ENCODE results near the gene RO60. TPM values are rescaled to one million over a fixed set of nuclear protein-coding genes. Genes with fewer than 3 reads are reported as not detected.
A peak's percentile ranks its signal among the peaks of the same experiment; 100 is the strongest.

RO60 gene
- total RNA-seq, 6 experiments from 2014 or later, result 21.3 to 35.9 (median 25.5) TPM

- intact Hi-C loops (cut with DNase I), result no loop called here
- Histone ChIP-seq H3K4me1 (peaks cover 0 to 9% (median 0%) of the 10 kb centered on the region in 4 donors), H3K4me3 (no peak overlapping the region), H3K36me3 (no peaks in the 10 kb centered on the region), H3K27me3 (no peaks in the 10 kb centered on the region), H3K9me3 (no peaks in the 10 kb centered on the region), H3K27ac (no peak overlapping the region)
- ATAC-seq (no peak), DNase-seq (no peak)
- TF ChIP-seq CTCF (IDR thresholded peaks at IDR 0.05) (no peak), POLR2A (IDR thresholded peaks at IDR 0.05) (no peak)
- 40% methylated on average over 2 of the region's 2 CpGs for WGBS (ENCODE audit: insufficient coverage, low coverage, low lambda C conversion rate, missing lambda C conversion rate)
These were observed 45.0 kb upstream of the RO60 start for GRCh38 chr1:193014400-193014799.

GRCh38 chr1:193016788-193017187, 42.6 kb upstream of the RO60 start:
- no peaks in the 10 kb centered on the region for H3K9me3 ChIP-seq
- intact Hi-C loops (cut with DNase I), result loop anchor here in 1 of 2 donors (5.0 kb wide), 1 partner anchor 209 kb away; the partner anchor contains the start of gene RGS2
- ATAC-seq (no peak), DNase-seq (no peak)
- H3K4me3 ChIP-seq, result no peak overlapping the region
- TF ChIP-seq POLR2A (IDR thresholded peaks at IDR 0.05) (no peak), CTCF (IDR thresholded peaks at IDR 0.05) (no peak)
- H3K27ac ChIP-seq, result no peak overlapping the region
- H3K4me1 ChIP-seq, result peaks cover 0 to 7% (median 0%) of the 10 kb centered on the region in 4 donors
- H3K27me3 ChIP-seq, result no peaks in the 10 kb centered on the region
- peaks cover 0 to 11% (median 0%) of the 10 kb centered on the region in 4 donors for H3K36me3 ChIP-seq

GRCh38 chr1:193019442-193020026, 39.9 kb upstream of the RO60 start:
- H3K4me1 ChIP-seq, result peaks cover 0 to 7% (median 0%) of the 10 kb centered on the region in 4 donors
- H3K27ac ChIP-seq, result no peak overlapping the region
- intact Hi-C loops (cut with DNase I), result loop anchor here (5.0 to 10.0 kb wide), 2 partner anchors 212 to 215 kb away; partner anchors contain the start of gene RGS2 (in 2 of the 2)
- H3K4me3 ChIP-seq, result no peak overlapping the region
- H3K27me3 ChIP-seq, result no peaks in the 10 kb centered on the region
- no peaks in the 10 kb centered on the region for H3K9me3 ChIP-seq
- peaks cover 0 to 11% (median 1%) of the 10 kb centered on the region in 4 donors for H3K36me3 ChIP-seq
- peak; percentile 70 to 84 (median 74) for ATAC-seq
- no peak for DNase-seq
- TF ChIP-seq POLR2A (IDR thresholded peaks at IDR 0.05), result no peak
- peak; percentile 48 to 62 (median 52) for TF ChIP-seq CTCF (IDR thresholded peaks at IDR 0.05)

GRCh38 chr1:193025218-193025617, 34.2 kb upstream of the RO60 start:
- TF ChIP-seq POLR2A (IDR thresholded peaks at IDR 0.05) (no peak), CTCF (IDR thresholded peaks at IDR 0.05) (peak in 1 of 4 donors; percentile 28)
- Histone ChIP-seq H3K27ac (no peak overlapping the region), H3K9me3 (no peaks in the 10 kb centered on the region), H3K27me3 (no peaks in the 10 kb centered on the region), H3K4me1 (peaks cover 0 to 10% (median 0%) of the 10 kb centered on the region in 4 donors), H3K36me3 (peaks cover 0 to 25% (median 1%) of the 10 kb centered on the region in 4 donors), H3K4me3 (no peak overlapping the region)
- intact Hi-C loops (cut with DNase I), result loop anchor here in 1 of 2 donors (10.0 kb wide), 1 partner anchor 220 kb away; the partner anchor contains the start of gene RGS2
- ATAC-seq (peak; percentile 60 to 99 (median 80)), DNase-seq (peak in 1 of 3 donors; percentile 50)
